Body of pancreas (tissue), 4 donors: ENCODE measurements around the gene RACK1.

Experiments
- CTCF ChIP-seq, 7 experiments: fragments of 450-650 bp in 4 of 7; fragments of 200-600 bp in 3 of 7; sonication (generic) in 3 of 7; IDR thresholded peaks; one replicate each; pipeline ENCODE4 v1.5.1; 2016 to 2019; ENCODE audit warnings: antibody characterized with exemption in 7 of 7
- POLR2A ChIP-seq, 3 donors: fragments of 450-650 bp; IDR thresholded peaks; one replicate each; pipeline ENCODE4 v1.6.1; 2016; ENCODE audit warnings: antibody characterized with exemption in 3 of 3, mild to moderate bottlenecking in 2 of 3

- TF ChIP-seq CTCF (IDR thresholded peaks at IDR 0.05), result no peak
- TF ChIP-seq POLR2A (IDR thresholded peaks at IDR 0.05), result no peak
Observed at GRCh38 chr5:181281077-181281983, 37.6 kb upstream of the RACK1 start.
